Measurements from ENCODE around the gene CDH26.

DNA sequence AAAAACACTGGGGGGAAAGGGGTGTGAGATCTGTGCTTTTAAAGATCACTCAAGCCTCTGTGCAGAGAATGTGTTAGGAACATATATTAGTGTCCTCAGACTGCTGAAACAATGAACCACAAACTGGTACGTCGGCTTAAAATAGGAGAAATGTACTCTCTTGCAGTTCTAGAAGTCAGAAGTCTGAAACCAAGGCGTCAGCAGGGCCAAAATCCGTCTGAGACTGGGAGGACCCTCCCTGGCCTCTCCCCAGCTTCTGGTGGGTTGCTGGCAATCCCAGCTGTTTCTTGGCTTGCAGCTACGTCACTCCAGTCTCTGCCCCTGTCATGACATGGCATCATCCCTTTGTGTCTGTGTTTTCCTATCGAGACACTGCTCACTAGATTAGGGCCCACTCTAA lies 3.9 kb downstream of the CDH26 start:
- TF ChIP-seq, protein P1, sequence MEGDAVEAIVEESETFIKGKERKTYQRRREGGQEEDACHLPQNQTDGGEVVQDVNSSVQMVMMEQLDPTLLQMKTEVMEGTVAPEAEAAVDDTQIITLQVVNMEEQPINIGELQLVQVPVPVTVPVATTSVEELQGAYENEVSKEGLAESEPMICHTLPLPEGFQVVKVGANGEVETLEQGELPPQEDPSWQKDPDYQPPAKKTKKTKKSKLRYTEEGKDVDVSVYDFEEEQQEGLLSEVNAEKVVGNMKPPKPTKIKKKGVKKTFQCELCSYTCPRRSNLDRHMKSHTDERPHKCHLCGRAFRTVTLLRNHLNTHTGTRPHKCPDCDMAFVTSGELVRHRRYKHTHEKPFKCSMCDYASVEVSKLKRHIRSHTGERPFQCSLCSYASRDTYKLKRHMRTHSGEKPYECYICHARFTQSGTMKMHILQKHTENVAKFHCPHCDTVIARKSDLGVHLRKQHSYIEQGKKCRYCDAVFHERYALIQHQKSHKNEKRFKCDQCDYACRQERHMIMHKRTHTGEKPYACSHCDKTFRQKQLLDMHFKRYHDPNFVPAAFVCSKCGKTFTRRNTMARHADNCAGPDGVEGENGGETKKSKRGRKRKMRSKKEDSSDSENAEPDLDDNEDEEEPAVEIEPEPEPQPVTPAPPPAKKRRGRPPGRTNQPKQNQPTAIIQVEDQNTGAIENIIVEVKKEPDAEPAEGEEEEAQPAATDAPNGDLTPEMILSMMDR (optimal IDR thresholded peaks at IDR 0.05 in 1 of 3, IDR thresholded peaks at IDR 0.05 in 1 of 3, conservative IDR thresholded peaks at IDR 0.05 in 1 of 3; ENCODE audit: extremely low read depth in 1 of 3, insufficient read depth in 2 of 3, low read length in 3 of 3) = no peak
- TF ChIP-seq EZH2 (IDR thresholded peaks at IDR 0.05; ENCODE audit: low read length) = no peak

Measured in keratinocyte (primary cell).